Peyer's patch (tissue), 4 donors: Measurements from ENCODE around the gene UBR3.

Experiments used
- POLR2A ChIP-seq, 2 donors: fragments of 450-650 bp; IDR thresholded peaks; one replicate each; pipeline ENCODE4 v1.5.1; 2017; ENCODE audit warnings: antibody characterized with exemption in 2 of 2, mild to moderate bottlenecking in 2 of 2, moderate library complexity in 2 of 2
- TF ChIP-seq, protein P1 (sequence below), 6 experiments: fragments of 450-650 bp in 4 of 6; fragments of 200-600 bp in 2 of 6; sonication (generic) in 1 of 6; IDR thresholded peaks; one replicate each; pipeline ENCODE4 v1.5.1; 2017 to 2019; ENCODE audit warnings: antibody characterized with exemption in 6 of 6, mild to moderate bottlenecking in 3 of 6, moderate library complexity in 1 of 6

DNA sequence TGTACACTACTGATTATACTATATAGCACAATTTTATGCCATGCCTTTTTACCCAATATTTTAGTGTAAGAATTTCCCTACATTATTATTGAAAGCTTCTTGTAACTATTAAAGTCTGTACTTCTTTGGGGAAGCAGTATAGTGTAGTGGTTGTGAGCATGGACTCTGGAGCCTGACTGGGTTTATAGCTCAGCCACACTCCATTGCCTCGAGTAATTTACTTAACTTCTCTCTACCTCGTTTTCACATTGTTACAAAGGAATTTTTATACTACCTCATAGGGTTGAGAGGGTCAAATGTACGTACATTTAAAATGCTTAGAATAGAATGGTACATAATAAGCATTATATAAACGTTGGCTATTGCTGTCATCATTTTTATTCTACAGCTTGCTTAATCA, 139.2 kb downstream of the UBR3 start:
- TF ChIP-seq, protein P1, sequence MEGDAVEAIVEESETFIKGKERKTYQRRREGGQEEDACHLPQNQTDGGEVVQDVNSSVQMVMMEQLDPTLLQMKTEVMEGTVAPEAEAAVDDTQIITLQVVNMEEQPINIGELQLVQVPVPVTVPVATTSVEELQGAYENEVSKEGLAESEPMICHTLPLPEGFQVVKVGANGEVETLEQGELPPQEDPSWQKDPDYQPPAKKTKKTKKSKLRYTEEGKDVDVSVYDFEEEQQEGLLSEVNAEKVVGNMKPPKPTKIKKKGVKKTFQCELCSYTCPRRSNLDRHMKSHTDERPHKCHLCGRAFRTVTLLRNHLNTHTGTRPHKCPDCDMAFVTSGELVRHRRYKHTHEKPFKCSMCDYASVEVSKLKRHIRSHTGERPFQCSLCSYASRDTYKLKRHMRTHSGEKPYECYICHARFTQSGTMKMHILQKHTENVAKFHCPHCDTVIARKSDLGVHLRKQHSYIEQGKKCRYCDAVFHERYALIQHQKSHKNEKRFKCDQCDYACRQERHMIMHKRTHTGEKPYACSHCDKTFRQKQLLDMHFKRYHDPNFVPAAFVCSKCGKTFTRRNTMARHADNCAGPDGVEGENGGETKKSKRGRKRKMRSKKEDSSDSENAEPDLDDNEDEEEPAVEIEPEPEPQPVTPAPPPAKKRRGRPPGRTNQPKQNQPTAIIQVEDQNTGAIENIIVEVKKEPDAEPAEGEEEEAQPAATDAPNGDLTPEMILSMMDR (IDR thresholded peaks at IDR 0.05), result no peak
- TF ChIP-seq POLR2A (IDR thresholded peaks at IDR 0.05), result no peak
